22Rv1 (cell line): ENCODE measurements around the gene MIR17HG.

Experiments used
- CTCF ChIP-seq: fragments of 450-650 bp; IDR thresholded peaks from 2 replicates; pipeline ENCODE4 v1.5.1; 2017; ENCODE audit warnings: mild to moderate bottlenecking
- ZFX ChIP-seq: fragments of 450-650 bp; IDR thresholded peaks from 2 replicates; pipeline ENCODE4 v1.6.1; 2017; ENCODE audit warnings: antibody characterized with exemption, borderline replicate concordance

- no peak for TF ChIP-seq CTCF
- TF ChIP-seq ZFX: no peak
Observed at GRCh38 chr13:91361755-91362271, 14.3 kb downstream of the MIR17HG start.
